Activated T-helper 1 cell treated with Interleukin-2 at 50 U/mL for 16 hours (primary cell): ENCODE data around the gene RPUSD1.
"Not testable (repeated sequence)": the region's sequence is repeated elsewhere in the genome, so short reads cannot be mapped to it uniquely, and the experiment has no call there.

Source experiments
- DNase-seq: peaks from one replicate; pipeline ENCODE4 v3.0.0-alpha.2; 2020; ENCODE audit warnings: low read depth

RPUSD1 gene

DNA sequence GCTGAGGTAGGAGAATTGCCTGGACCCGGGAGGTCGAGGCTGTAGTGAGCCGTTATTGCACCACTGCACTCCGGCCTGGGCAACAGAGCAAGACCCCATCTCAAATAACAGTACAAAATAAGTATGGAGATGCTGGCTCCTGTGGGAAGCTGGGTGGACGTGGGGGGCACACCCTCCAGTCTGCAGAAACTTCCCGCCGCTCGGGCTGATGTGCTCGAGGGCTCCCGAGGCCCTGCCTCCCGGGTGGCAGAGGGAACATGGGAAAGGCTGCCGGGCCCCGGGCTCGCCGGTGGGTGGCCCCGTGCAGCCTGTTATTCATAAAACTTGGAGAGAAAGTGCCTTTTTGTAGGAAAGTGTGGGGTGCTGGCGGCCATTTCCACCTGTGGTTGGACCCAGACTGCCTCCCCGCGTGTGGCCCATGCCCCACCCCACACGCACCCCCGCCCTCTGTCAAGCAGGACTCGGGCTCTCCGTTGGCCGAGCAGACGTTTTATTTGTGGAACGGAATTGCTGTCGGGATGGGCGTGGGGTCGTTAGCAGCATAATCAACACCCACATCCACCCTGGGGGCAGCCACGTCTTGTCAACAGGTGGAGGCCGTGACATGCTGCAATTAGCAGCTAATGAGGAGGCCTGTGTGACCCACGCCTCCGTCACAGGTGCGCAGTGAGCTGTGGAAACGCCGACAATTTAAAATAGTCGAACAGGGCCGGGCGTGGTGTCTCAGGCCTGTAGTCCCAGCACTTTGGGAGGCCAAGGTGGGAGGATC is 40.0 kb downstream of the RPUSD1 start:
- DNase-seq, result no peak

DNA sequence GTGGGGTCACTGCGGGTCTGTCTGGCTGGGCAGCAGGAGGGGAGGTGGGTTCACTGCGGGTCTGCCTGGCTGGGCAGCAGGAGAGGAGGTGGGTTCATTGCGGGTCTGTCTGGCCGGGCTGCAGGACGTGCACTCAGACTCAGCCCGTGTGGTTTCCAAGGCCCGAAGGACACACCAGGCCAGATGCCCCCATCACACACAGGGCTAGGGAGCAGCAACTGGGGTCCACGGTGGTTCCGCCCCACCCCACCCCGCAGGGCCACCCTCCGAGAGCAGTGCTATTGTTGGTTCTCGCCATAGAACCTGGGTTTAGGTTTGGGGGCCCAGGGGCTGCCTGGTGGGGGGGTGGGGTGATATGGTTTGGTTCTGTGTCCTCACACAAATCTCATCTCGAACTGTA is 41.5 kb downstream of the RPUSD1 start:
- no peak for DNase-seq

DNA sequence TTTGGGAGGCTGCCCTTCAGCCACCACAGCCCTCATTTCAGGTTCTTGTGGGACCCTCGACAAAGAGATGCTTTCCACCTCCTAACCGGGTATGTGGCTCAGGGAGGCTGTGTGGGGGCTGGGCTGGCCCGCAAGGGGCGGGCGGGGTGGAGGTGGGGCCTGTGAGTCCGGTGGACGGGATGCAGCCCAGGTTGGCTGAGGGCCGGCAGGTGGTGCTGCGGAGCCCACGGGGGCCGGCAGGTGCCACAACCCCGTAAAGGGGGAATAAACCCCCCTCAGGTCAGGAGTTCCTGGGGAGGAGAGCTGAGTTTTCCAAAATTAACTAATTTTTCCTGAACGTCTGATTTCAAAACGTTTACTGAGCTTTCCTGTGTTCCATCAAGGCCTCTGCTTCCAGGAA is 42.4 kb downstream of the RPUSD1 start:
- DNase-seq, result no peak

DNA sequence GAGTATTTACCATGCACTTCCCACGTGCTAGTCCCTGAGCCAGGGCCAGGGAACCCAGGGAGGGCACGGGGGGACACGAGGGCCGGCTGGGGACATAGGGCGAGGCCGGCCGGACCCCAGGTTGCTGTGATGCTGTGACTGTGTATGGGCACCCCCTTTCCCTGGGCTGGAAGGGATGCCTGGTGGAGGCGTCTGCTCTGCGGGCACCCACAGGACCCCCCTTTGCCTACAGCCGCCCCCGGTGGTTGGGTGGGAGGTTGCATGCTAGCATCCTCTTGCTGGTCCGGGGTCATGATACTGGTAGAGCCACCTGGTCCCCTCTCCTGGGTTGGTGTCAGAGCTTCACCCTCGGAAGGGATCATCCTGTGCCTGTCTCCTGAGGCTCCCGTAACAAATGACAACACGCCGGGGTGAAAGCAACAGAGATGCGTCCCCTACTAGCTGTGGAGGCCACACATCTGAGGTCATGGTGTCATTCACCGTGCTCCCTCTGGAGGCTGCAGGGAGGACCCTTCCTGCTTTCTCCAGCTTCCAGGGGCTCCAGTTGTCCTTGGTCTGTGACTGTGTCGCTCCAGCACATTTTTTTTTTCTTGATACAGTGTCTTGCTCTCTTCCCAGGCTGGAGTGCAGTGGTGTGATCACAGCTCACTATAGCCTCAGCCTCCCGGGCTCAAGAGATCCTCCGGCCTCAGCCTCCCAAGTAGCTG is 44.2 kb downstream of the RPUSD1 start:
- DNase-seq, result no peak

DNA sequence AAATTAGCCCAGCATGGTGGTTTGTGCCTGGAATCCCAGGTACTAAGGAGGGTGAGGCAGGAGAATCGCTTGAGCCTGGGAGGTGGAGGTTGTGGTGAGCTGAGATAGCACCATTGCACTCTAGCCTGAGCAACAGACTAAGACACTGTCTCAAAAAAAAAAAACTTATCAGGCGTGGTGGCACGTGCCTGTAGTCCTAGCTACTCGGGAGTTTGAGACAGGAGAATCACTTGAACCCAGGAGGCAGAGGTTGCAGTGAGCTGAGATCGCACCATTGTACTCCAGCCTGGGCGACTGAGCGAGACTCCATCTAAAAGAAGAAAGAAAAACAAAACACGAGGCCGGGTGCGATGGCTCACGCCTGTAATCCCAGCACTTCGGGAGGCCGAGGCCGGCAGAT is 45.3 kb downstream of the RPUSD1 start:
- DNase-seq, result not testable (repeated sequence)

DNA sequence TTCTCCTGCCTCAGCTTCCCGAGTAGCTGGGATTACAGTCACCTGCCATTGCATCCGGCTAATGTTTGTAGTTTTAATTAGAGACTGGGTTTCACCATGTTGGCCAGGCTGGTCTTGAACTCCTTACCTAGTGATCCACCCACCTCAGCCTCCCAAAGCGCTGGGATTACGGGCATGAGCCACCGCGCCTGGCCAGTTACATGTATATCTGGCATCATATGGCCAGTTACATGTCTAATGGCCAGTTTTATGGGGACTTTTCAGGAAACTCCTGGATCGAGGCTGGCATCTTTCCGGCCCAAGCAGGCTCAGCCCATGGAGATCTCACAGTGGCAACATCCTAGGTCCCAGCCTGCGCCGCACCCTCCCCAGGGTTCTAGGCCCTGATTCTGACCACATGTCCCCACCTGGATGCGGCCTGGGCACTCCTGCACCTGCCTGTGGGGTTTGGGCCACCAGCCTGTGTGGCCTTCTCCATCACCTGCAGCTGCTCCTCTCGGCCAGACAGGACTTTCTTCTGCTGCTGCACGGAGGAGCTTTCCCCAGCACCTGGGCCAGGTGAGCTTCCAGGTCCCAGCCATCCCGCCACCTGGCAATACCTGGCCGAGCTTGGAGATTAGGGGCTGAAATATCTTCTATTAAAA is 46.1 kb downstream of the RPUSD1 start:
- no peak for DNase-seq

DNA sequence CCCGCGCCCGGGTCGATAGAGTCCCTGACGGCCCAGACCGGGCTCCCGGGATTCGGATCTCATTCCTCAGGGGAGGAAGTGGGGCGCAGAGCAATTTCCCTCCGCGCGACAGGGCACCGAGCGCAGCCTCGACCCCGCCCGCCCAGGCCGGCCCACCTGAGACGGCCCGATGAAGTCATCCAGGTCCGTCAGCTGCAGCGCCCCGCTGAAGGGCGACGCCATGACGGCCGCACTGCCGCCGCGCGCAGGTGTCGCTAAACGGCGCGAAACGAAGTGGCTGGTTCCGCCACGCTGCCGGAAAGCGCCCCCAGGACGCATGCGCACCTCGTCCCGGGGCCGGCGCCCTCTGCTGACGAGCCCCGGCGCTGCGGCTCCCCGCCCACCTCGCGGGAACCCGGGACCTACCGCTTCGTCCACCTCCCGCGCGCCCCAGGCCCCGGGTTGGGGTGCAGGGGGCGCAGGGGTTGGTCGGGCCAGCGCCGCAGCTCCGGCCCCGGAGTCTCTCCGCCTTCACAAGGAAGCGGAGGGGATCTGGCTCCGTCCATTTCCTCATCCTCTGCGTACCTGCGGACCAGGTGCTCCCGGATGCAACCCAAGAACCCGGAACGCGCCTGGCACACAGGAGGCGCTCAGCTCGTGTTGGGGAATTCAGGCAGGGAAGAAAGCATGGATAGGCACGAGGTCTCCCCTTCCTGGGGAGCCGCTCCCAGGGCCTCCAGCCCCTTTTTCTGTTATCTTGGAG is 47.2 kb downstream of the RPUSD1 start, which contains the start of gene CIAO3:
CIAO3 (minus strand) TSS at position 234 of the 742 bp plus-strand sequence; CDS start at position 222, 12 bp downstream.
- DNase-seq, result peak; percentile 89

DNA sequence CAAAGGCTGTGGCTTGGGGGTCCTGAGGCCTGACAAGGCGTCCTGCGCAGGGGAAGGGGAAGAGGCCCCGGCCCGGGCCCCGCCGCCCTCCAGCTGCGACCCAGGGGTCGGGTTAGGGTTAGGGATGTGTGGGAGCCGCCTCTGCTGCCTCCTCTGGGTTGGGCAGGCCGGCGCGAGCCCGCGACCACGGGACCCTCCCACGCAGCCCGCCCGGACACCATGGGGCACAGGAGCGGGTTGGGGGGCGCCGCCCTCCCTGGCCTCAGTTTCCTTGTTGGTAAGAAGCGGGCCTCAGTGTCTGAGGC is 47.8 kb downstream of the RPUSD1 start:
- no peak for DNase-seq

DNA sequence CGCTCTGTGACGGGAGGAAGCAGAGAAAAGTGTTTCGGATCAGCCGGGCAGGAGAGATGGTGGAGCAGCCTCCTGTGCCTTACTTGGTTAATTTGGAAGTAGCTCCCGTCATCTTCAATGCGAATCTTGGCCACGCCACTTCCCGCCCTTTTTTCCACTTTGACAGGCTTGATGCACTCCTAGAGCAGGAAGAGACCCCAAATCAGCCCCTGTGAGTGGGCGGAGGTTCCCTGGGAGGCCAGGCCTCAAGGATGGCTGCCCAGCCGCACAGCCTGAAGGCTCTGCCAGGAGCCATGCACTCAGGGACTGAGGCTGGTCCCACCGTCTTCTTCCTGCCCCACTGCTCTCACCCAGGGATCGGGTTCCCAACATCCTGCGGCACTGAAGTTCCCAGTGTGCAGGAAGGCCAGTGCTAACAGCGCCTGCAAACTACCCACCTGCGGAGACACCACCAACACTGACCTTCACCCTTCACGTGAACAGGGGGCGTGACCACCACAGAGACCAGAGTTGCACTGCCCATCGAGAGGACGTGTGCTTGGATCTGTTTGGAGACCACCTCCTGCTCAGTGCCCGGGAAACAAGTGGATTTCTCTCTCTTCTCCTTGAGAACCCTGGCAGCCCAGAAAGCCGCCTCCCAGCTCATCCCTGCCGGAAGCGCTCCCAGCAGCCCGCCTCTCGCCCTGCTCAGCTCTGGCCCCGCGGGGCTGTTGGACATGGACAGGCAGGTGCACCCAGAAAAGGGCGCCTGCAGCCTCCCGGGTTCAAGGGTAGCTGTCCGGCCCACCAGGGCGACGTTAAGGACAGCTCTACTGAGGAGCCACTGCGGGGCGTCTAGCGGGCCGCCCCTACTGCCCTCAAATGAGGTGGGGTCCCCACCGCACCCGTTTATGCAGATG is 48.4 kb downstream of the RPUSD1 start:
- DNase-seq, result no peak

DNA sequence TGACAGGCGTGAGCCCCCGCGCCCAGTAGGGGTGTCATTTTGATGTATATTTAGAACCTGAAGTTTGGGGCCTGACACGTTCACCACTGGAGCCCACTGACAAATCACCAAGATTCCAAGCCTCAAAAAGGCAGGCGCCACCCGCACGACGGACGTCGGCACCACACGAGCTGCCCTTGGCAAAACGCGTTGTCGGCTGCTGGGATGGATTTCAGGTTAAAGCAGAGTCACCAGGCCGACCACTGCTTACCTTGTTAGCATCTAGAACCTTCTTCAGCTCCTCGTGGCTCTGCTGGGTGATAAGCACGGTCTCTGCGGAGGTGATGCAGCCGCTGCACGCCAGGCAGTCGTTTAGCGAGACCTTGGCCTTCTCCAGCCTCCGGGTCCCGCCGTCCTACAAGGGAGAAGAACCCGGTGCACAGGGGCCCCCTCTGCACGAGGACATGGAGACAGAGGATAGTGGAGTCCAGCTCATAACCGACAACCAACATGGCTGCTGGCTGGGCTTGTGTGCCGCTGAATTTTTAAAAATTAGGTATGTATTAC is 51.2 kb downstream of the RPUSD1 start:
- no peak for DNase-seq

DNA sequence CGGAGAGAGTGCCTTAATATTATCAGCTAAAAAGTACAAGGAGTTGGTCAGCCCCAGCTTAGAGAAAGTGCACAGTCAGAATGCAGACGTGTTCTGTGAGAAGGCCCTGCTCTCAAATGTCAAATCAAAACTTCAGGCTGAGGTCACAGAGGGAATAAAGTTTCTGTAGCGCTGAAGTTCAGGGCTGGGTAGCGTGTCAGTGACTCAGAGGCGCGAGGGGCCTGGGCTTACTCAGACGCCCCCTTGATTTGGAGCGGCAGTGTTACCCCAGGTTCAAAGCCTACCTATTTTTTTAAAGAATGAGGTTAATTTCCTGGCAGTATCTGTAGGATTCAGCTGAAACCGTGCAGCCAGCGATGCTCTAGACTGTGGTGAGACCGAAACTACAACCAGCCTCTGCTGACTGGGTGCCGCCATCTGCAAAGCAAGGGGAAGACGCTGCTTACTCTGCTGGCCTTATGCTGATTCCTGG is 52.2 kb downstream of the RPUSD1 start:
- DNase-seq, result no peak

DNA sequence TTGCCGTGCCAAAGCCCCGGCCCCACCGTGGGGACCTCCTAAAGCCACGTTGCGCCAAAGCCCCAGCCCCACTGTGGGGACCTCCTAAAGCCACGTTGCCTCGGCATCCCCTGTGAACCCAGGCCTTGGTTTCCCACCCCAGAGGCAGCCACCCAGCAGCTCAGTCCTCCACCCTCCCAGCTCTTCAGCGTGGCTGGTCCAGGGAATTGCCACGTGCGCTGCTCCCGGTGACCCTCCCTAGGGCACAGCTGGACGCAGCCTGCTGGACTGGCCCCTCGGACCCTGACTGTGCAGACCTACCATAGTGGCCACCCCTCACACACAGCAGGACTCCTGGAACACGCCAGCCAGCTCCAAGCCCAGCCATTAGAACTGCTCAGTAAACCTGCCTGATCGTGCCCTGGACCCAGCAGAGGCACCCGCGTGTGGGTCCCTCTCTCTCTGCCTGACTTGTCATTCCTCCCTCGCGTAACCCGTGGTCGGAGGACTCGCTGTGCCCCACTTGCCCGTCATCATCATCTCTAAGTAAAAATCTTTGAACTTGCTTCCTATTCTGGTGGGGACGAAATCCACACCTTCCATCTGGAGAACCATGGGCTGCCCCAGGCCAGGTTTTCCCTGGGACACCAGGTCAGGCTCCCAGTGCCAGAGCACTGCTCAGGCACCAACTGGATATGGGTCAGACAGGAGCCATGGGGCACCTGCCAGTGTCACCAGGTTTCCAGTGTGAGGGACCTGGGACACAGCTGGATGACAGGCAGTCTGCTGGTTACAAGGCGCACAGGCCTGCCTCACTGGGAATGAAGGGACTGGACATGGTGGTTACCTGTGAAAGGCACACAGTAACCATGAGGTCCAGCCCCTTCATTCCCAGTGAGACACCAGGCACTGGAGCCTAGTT is 53.0 kb downstream of the RPUSD1 start:
- DNase-seq, result no peak
